Stomach (tissue), 9 donors: ENCODE measurements around the gene PTPRM. TPM values are rescaled to one million over a fixed set of nuclear protein-coding genes. Genes with fewer than 3 reads are reported as not detected.

ENCODE experiments used
- DNase-seq, 2 donors: peaks; one replicate each; pipeline versions ENCODE4 v3.0.0 to v3.0.0-alpha.2; 2013 to 2019
- H3K27ac ChIP-seq, 5 donors: fragments of 200-600 bp in 4 of 5; sonication (generic) in 4 of 5; one replicate each; pipeline ENCODE4 v1.5.1; 2013 to 2019; ENCODE audit warnings: mild to moderate bottlenecking in 1 of 5, moderate library complexity in 1 of 5
- H3K27me3 ChIP-seq, 3 donors: fragments of 200-600 bp; sonication (generic); one replicate each; pipeline ENCODE4 v1.5.1; 2017 to 2019; ENCODE audit warnings: mixed run types in 1 of 3
- H3K36me3 ChIP-seq, 4 donors: fragments of 200-600 bp; sonication (generic); 1 replicate in 3 of 4; 2 replicates in 1 of 4; pipeline ENCODE4 v1.5.1; 2016 to 2019
- H3K4me1 ChIP-seq, 4 donors: fragments of 200-600 bp; sonication (generic); one replicate each; pipeline ENCODE4 v1.5.1; 2016 to 2019
- H3K4me3 ChIP-seq, 4 donors: fragments of 200-600 bp; sonication (generic) in 3 of 4; one replicate each; pipeline ENCODE4 v1.5.1; 2016 to 2019; ENCODE audit warnings: mild to moderate bottlenecking in 1 of 4
- H3K9me3 ChIP-seq, 4 donors: fragments of 200-600 bp; sonication (generic); one replicate each; pipeline ENCODE4 v1.5.1; 2016 to 2019
- CTCF ChIP-seq, 7 experiments: fragments of 450-650 bp in 4 of 7; fragments of 200-600 bp in 3 of 7; sonication (generic) in 3 of 7; IDR thresholded peaks; one replicate each; pipeline ENCODE4 v1.5.1; 2016 to 2019; ENCODE audit warnings: antibody characterized with exemption in 7 of 7, control low read depth in 2 of 7, mild to moderate bottlenecking in 1 of 7
- EP300 ChIP-seq: sonication (generic); formaldehyde crosslinking; IDR thresholded peaks from one replicate; pipeline ENCODE4 v1.6.1; 2017; ENCODE audit warnings: antibody characterized with exemption
- POLR2A ChIP-seq, 4 donors: fragments of 450-650 bp; IDR thresholded peaks; one replicate each; pipeline ENCODE4 v1.6.1; 2016; ENCODE audit warnings: antibody characterized with exemption in 4 of 4, control low read depth in 2 of 4, mild to moderate bottlenecking in 1 of 4, moderate library complexity in 1 of 4
- POLR2AphosphoS5 ChIP-seq, 3 donors: sonication (generic); formaldehyde crosslinking; IDR thresholded peaks; one replicate each; pipeline ENCODE4 v1.6.1; 2016; ENCODE audit warnings: antibody characterized with exemption in 3 of 3
- WGBS, 5 donors: extraction: QIAGEN DNeasy Blood & Tissue Kit in 3 of 5; methylation state at CpG; one replicate each; pipeline versions ENCODE4 v1.1.5 to v1.1.7; 2013 to 2018; 5-methylcytosine and 5-hydroxymethylcytosine counted together
- intact Hi-C: fragments of 100-400 bp; cut with DNase I; formaldehyde crosslinking; loops from one replicate; pipeline ENCODE4 v1.15.1; 2023; ENCODE audit warnings: low total_unique reads
- polyA plus RNA-seq, 3 donors: library from polyadenylated mRNA; stranded (reverse); fragments of 200-250 nt; gene quantifications; one replicate each; pipeline ENCODE4 v1.2.3, GENCODE V29; 2013
- total RNA-seq, 5 donors: library from RNA; depleted of rRNA; stranded (reverse); fragments of >200 nt; gene quantifications; one replicate each; pipeline versions ENCODE4 v1.1.0 to v1.2.3, GENCODE V29; 2014 to 2016
- donor health status: healthy with polysubstance abuse.
- donor health status: Bipolar disorder and iron deficiency.
- donor health status: healthy.

Gene PTPRM
- total and polyA plus RNA-seq, 8 donors: 7.5 to 246 (median 58.2) TPM

DNA sequence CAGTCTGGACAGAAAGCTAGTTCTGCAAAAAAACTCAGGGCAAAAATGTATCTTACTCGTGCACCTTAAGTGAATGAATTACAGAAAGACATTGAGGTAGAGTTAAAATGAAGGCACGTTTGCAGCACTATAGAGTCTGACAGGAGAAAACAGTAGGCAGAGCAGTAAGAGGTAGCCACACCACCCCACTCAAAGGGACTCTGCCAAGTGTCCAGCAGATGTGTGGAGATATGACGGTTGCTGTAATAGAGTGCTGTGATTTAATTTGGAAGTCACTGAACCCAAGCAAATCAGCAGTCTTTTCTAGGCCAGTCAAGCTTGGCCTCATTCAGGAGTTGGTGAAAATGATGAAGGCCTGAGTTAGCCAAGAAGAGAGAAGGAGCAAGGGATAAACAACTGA lies 464.4 kb downstream of the PTPRM start:
- DNase-seq: no peak
- no peak overlapping the region for H3K27ac ChIP-seq
- H3K4me1 ChIP-seq: no peaks in the 10 kb centered on the region
- H3K4me3 ChIP-seq: no peak overlapping the region
- TF ChIP-seq POLR2A (IDR thresholded peaks at IDR 0.05): no peak
- TF ChIP-seq EP300: no peak
- no peak for TF ChIP-seq CTCF (IDR thresholded peaks at IDR 0.05)
- no peak for TF ChIP-seq POLR2AphosphoS5 (IDR thresholded peaks at IDR 0.05)
- no peaks in the 10 kb centered on the region for H3K9me3 ChIP-seq
- WGBS, 5 donors: 77 to 95% (median 90%) methylated on average over 3 of the region's 3 CpGs
- no peaks in the 10 kb centered on the region for H3K27me3 ChIP-seq
- H3K36me3 ChIP-seq: no peaks in the 10 kb centered on the region
- intact Hi-C loops: no loop called here

DNA sequence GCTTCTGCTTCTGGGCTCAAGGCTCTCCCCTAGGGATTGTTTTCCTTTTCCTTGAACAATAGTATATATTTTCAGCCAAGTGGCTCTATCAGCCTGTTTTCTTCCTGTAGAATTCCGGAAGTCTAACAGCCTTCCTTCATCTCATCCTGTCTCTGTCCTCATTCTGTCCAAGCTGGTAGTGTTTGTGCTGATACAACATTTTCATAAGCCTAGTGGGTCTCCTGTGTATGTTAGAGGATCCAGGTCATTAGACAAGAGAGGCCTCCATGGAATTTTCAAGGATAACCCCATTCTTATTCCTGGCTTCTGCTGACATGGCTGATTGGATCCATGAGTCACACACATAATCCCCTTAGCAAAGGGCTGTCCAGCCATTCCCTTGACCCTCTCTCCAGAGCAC lies 467.6 kb downstream of the PTPRM start:
- 88 to 95% (median 92%) methylated on average over 1 of the region's 1 CpG for WGBS, 5 donors
- DNase-seq: no peak
- Histone ChIP-seq H3K4me1 (no peaks in the 10 kb centered on the region), H3K9me3 (no peaks in the 10 kb centered on the region), H3K4me3 (no peak overlapping the region), H3K27ac (no peak overlapping the region), H3K27me3 (no peaks in the 10 kb centered on the region), H3K36me3 (no peaks in the 10 kb centered on the region)
- TF ChIP-seq EP300: no peak
- no peak for TF ChIP-seq POLR2AphosphoS5 (IDR thresholded peaks at IDR 0.05)
- TF ChIP-seq POLR2A (IDR thresholded peaks at IDR 0.05): no peak
- no peak for TF ChIP-seq CTCF (IDR thresholded peaks at IDR 0.05)
- intact Hi-C loops: no loop called here

- WGBS, 5 donors: 64 to 96% (median 77%) methylated on average over 3 of the region's 3 CpGs
- TF ChIP-seq POLR2AphosphoS5 (IDR thresholded peaks at IDR 0.05): no peak
- no peak for TF ChIP-seq EP300
- TF ChIP-seq POLR2A (IDR thresholded peaks at IDR 0.05): no peak
- TF ChIP-seq CTCF (IDR thresholded peaks at IDR 0.05): no peak
- Histone ChIP-seq H3K36me3 (no peaks in the 10 kb centered on the region), H3K9me3 (no peaks in the 10 kb centered on the region), H3K27ac (no peak overlapping the region), H3K27me3 (no peaks in the 10 kb centered on the region), H3K4me3 (no peak overlapping the region), H3K4me1 (no peaks in the 10 kb centered on the region)
- intact Hi-C loops: no loop called here
- DNase-seq: no peak
Measured at GRCh38 chr18:8036551-8036950, 469.4 kb downstream of the PTPRM start.

GRCh38 chr18:8037296-8037695 lies 470.2 kb downstream of the PTPRM start:
- no peak overlapping the region for H3K4me3 ChIP-seq
- 41 to 65% (median 46%) methylated on average over 1 of the region's 1 CpG for WGBS, 5 donors
- intact Hi-C loops: no loop called here

More at GRCh38 chr18:8037296-8037695, 470.2 kb downstream of the PTPRM start:
- no peak overlapping the region for H3K27ac ChIP-seq
- no peaks in the 10 kb centered on the region for H3K4me1 ChIP-seq
- DNase-seq: no peak
- H3K36me3 ChIP-seq: no peaks in the 10 kb centered on the region
- TF ChIP-seq POLR2AphosphoS5 (IDR thresholded peaks at IDR 0.05): no peak
- no peak for TF ChIP-seq POLR2A (IDR thresholded peaks at IDR 0.05)
- TF ChIP-seq EP300: no peak
- TF ChIP-seq CTCF (IDR thresholded peaks at IDR 0.05): no peak
- H3K9me3 ChIP-seq: no peaks in the 10 kb centered on the region
- no peaks in the 10 kb centered on the region for H3K27me3 ChIP-seq
